GM23248 (cell line): Measurements from ENCODE around the gene INHBB.

Source experiments
- EZH2 ChIP-seq: fragments of 200-600 bp; sonication (generic); IDR thresholded peaks from 2 replicates; pipeline ENCODE4 v1.6.1; 2018; ENCODE audit warnings: antibody characterized with exemption, mild to moderate bottlenecking; ENCODE audit not compliant: insufficient read depth, poor library complexity, severe bottlenecking
- EZH2phosphoT487 ChIP-seq: fragments of 200-600 bp; sonication (generic); IDR thresholded peaks from 2 replicates; pipeline ENCODE4 v1.6.1; 2018; ENCODE audit warnings: antibody characterized with exemption, moderate library complexity, mild to moderate bottlenecking, low read depth; ENCODE audit not compliant: insufficient read depth

GRCh38 chr2:120388222-120389035 lies 42.5 kb downstream of the INHBB start:
- TF ChIP-seq EZH2 (no peak), EZH2phosphoT487 (no peak)
